Keratinocyte (primary cell): Measurements from ENCODE around the gene RAI1. TPM values are rescaled to one million over a fixed set of nuclear protein-coding genes. Genes with fewer than 3 reads are reported as not detected.

Experiments
- DNase-seq: peaks from one replicate; pipeline ENCODE4 v3.0.0-alpha.2; 2011; ENCODE audit warnings: low read depth, missing footprints, low spot score
- FAIRE-seq: peaks from 2 replicates; lab custom pipeline; 2011; peaks lifted over from hg19 to GRCh38; lab: Jason Lieb, UNC
- H2AFZ ChIP-seq: 2 replicates; pipeline ENCODE4 v1.6.0; 2012; ENCODE audit warnings: low read length, control low read depth, inconsistent platforms; ENCODE audit not compliant: control insufficient read depth
- H3K27ac ChIP-seq: 2 replicates; pipeline ENCODE4 v1.5.1; 2011; ENCODE audit warnings: low read length; ENCODE audit not compliant: control insufficient read depth, insufficient read depth
- H3K27me3 ChIP-seq: 3 replicates; pipeline ENCODE4 v1.6.0; 2011; ENCODE audit warnings: low read length; ENCODE audit not compliant: control insufficient read depth, insufficient read depth; ENCODE audit errors: extremely low read depth
- H3K36me3 ChIP-seq, 2 experiments: 2 replicates in 1 of 2; 3 replicates in 1 of 2; pipeline ENCODE4 v1.5.1; 2011; ENCODE audit warnings: low read length in 2 of 2, mild to moderate bottlenecking in 1 of 2; ENCODE audit not compliant: control insufficient read depth in 2 of 2, insufficient read depth in 2 of 2; ENCODE audit errors: extremely low read depth in 1 of 2
- H3K4me1 ChIP-seq: 3 replicates; pipeline ENCODE4 v1.5.1; 2011; ENCODE audit warnings: low read length; ENCODE audit not compliant: control insufficient read depth, insufficient read depth; ENCODE audit errors: extremely low read depth
- H3K4me2 ChIP-seq: 3 replicates; pipeline ENCODE4 v1.6.0; 2011; ENCODE audit warnings: low read depth, low read length; ENCODE audit not compliant: control insufficient read depth, insufficient read depth; ENCODE audit errors: extremely low read depth
- H3K4me3 ChIP-seq, 3 experiments: fragments of 200-600 bp in 1 of 3; sonication (generic) in 1 of 3; 2 replicates in 2 of 3; 3 replicates in 1 of 3; pipeline ENCODE4 v1.5.1; 2011 to 2016; ENCODE audit warnings: low read length in 3 of 3, mild to moderate bottlenecking in 3 of 3, control low read depth in 2 of 3, inconsistent platforms in 1 of 3, low read depth in 1 of 3, mixed read lengths in 1 of 3, mixed run types in 1 of 3, moderate library complexity in 1 of 3; ENCODE audit not compliant: control insufficient read depth in 2 of 3, insufficient read depth in 2 of 3; ENCODE audit errors: extremely low read depth in 1 of 3
- H3K79me2 ChIP-seq: 2 replicates; pipeline ENCODE4 v1.6.0; 2012; ENCODE audit warnings: low read length; ENCODE audit not compliant: control insufficient read depth, insufficient read depth
- H3K9ac ChIP-seq: 3 replicates; pipeline ENCODE4 v1.6.0; 2011; ENCODE audit warnings: low read length; ENCODE audit not compliant: control insufficient read depth, insufficient read depth; ENCODE audit errors: extremely low read depth
- H3K9me1 ChIP-seq: 3 replicates; pipeline ENCODE4 v1.6.0; 2011; ENCODE audit warnings: low read length; ENCODE audit not compliant: control insufficient read depth, insufficient read depth; ENCODE audit errors: extremely low read depth
- H3K9me3 ChIP-seq: 2 replicates; pipeline ENCODE4 v1.5.1; 2012; ENCODE audit warnings: low read depth, low read length; ENCODE audit not compliant: control insufficient read depth
- H4K20me1 ChIP-seq: 3 replicates; pipeline ENCODE4 v1.6.0; 2011; ENCODE audit warnings: low read length; ENCODE audit not compliant: control insufficient read depth, insufficient read depth; ENCODE audit errors: extremely low read depth
- EZH2 ChIP-seq: IDR thresholded peaks from one replicate; pipeline ENCODE4 v1.6.1; 2012; ENCODE audit warnings: inconsistent platforms, mild to moderate bottlenecking, low read length, moderate library complexity
- dilution Hi-C: fragments of 300-500 bp; cut with MboI; formaldehyde crosslinking; loops from one replicate; pipeline ENCODE4 v1.7.0; 2020; ENCODE audit warnings: low sequenced_read_pairs; ENCODE audit not compliant: extremely low pct_ligation_motif_present
- polyA plus RNA-seq, 5 experiments: library from polyadenylated mRNA; depleted of rRNA in 3 of 5; stranded (reverse) in 3 of 5; stranded (forward) in 1 of 5; unstranded in 1 of 5; fragments of >200 nt; gene quantifications; 1 replicate in 1 of 5; 2 replicates in 3 of 5; 3 replicates in 1 of 5; pipeline versions ENCODE4 v1.2.1 to v1.2.3, GENCODE V29; 2011 to 2012; ENCODE audit warnings: missing spikeins in 2 of 5, low read depth in 1 of 5, low replicate concordance in 1 of 5
- TF ChIP-seq, protein P1 (sequence below), 3 experiments: IDR thresholded peaks in 1 of 3; conservative IDR thresholded peaks in 1 of 3; optimal IDR thresholded peaks in 1 of 3; 2 replicates in 2 of 3; 3 replicates in 1 of 3; pipeline versions ENCODE3 to v1.5.1; 2011; ENCODE audit warnings: low read length in 3 of 3, mild to moderate bottlenecking in 3 of 3, moderate library complexity in 2 of 3, control low read depth in 1 of 3, inconsistent platforms in 1 of 3; ENCODE audit not compliant: insufficient read depth in 2 of 3; ENCODE audit errors: extremely low read depth in 1 of 3

RAI1 gene
- polyA plus RNA-seq, 1 donor (not counting 4 experiments of a cell fraction or from before 2014, with no cell fraction given) = 2.6 TPM

DNA sequence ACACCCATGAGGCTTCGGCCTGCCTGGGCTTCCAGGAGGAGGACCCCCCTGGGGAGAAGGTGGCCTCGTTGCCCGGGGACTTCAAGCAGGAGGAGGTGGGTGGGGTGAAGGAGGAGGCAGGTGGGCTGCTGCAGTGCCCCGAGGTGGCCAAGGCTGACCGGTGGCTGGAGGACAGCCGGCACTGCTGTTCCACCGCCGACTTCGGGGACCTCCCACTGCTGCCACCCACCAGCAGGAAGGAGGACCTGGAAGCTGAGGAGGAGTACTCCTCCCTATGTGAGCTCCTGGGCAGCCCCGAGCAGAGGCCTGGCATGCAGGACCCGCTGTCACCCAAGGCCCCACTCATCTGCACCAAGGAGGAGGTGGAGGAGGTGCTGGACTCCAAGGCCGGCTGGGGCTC, 114.0 kb downstream of the RAI1 start:
- H3K79me2 ChIP-seq = peaks cover 15% of the 10 kb centered on the region
- no peak overlapping the region for H3K9ac ChIP-seq
- no peak for TF ChIP-seq EZH2
- no peak overlapping the region for H3K27ac ChIP-seq
- no peak overlapping the region for H3K4me3 ChIP-seq
- dilution Hi-C loops = no loop called here
- H3K36me3 ChIP-seq = peaks cover 10 to 33% of the 10 kb centered on the region in 2 experiments
- no peak for DNase-seq
- H3K9me1 ChIP-seq = no peaks in the 10 kb centered on the region
- H4K20me1 ChIP-seq = no peaks in the 10 kb centered on the region
- FAIRE-seq = no peak
- H3K4me2 ChIP-seq = no peak overlapping the region
- H3K27me3 ChIP-seq = no peaks in the 10 kb centered on the region
- H3K9me3 ChIP-seq = no peaks in the 10 kb centered on the region
- H3K4me1 ChIP-seq = no peaks in the 10 kb centered on the region
- no peak overlapping the region for H2AFZ ChIP-seq

DNA sequence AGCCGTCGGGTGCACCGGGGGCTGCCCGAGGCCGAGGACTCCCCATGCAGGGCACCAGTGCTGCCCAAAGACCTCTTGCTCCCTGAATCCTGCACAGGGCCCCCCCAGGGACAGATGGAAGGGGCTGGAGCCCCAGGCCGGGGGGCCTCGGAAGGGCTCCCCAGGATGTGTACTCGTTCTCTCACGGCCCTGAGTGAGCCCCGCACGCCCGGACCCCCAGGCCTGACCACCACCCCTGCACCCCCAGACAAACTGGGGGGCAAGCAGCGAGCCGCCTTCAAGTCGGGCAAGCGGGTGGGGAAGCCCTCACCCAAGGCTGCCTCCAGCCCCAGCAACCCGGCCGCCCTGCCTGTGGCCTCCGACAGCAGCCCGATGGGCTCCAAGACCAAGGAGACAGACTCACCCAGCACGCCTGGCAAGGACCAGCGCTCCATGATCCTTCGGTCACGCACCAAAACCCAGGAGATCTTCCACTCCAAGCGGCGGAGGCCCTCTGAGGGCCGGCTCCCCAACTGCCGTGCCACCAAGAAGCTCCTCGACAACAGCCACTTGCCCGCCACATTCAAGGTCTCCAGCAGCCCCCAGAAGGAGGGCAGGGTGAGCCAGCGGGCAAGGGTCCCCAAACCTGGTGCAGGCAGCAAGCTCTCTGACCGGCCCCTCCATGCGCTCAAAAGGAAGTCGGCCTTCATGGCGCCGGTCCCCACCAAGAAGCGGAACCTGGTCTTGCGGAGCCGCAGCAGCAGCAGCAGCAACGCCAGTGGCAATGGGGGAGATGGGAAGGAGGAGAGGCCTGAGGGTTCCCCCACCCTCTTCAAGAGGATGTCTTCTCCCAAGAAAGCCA, 114.9 kb downstream of the RAI1 start:
- H3K4me3 ChIP-seq = no peak overlapping the region
- DNase-seq (no peak), FAIRE-seq (no peak)
- dilution Hi-C loops = no loop called here
- TF ChIP-seq, protein P1, sequence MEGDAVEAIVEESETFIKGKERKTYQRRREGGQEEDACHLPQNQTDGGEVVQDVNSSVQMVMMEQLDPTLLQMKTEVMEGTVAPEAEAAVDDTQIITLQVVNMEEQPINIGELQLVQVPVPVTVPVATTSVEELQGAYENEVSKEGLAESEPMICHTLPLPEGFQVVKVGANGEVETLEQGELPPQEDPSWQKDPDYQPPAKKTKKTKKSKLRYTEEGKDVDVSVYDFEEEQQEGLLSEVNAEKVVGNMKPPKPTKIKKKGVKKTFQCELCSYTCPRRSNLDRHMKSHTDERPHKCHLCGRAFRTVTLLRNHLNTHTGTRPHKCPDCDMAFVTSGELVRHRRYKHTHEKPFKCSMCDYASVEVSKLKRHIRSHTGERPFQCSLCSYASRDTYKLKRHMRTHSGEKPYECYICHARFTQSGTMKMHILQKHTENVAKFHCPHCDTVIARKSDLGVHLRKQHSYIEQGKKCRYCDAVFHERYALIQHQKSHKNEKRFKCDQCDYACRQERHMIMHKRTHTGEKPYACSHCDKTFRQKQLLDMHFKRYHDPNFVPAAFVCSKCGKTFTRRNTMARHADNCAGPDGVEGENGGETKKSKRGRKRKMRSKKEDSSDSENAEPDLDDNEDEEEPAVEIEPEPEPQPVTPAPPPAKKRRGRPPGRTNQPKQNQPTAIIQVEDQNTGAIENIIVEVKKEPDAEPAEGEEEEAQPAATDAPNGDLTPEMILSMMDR (optimal IDR thresholded peaks at IDR 0.05 in 1 of 3, IDR thresholded peaks at IDR 0.05 in 1 of 3, conservative IDR thresholded peaks at IDR 0.05 in 1 of 3; ENCODE audit: extremely low read depth in 1 of 3, insufficient read depth in 2 of 3, low read length in 3 of 3) = no peak
- no peak for TF ChIP-seq EZH2
- no peak overlapping the region for H3K27ac ChIP-seq
- H4K20me1 ChIP-seq = no peaks in the 10 kb centered on the region
- H3K9me3 ChIP-seq = no peaks in the 10 kb centered on the region
- peaks cover 8% of the 10 kb centered on the region for H3K79me2 ChIP-seq
- no peaks in the 10 kb centered on the region for H3K4me1 ChIP-seq
- no peaks in the 10 kb centered on the region for H3K9me1 ChIP-seq
- H3K9ac ChIP-seq = no peak overlapping the region
- peaks cover 10 to 35% of the 10 kb centered on the region in 2 experiments for H3K36me3 ChIP-seq
- no peak overlapping the region for H3K4me2 ChIP-seq
- no peaks in the 10 kb centered on the region for H3K27me3 ChIP-seq
- H2AFZ ChIP-seq = no peak overlapping the region
